GM18502 (cell line): ENCODE data around the gene SNRNP200.
"Not testable (repeated sequence)": the region's sequence is repeated elsewhere in the genome, so short reads cannot be mapped to it uniquely, and the experiment has no call there.

Experiments
- ATAC-seq: cut with Tn5 transposase; IDR thresholded peaks from one replicate; pipeline ENCODE4 v1.9.1; 2021; ENCODE audit warnings: mild to moderate bottlenecking; ENCODE audit not compliant: unreplicated experiment, poor library complexity

SNRNP200 gene

DNA sequence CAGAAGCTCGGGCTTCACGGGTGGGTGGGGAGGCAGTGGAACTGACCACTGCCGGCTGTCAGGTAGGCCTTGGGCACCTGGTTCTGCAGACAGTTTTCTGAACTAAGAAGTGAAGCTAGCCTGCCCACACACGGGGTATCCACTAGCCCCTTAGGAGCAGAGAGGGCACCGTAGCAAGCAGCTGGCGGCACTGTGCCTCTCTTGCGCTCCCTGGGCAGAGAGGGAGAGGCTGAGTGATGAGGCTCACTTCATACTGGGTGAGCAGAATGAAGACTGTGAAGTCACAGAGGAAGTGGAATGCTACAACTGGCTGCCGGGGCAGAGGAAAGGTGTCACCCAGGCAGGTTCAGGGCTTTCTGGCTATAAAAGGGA lies 20.5 kb upstream of the SNRNP200 start:
- ATAC-seq = no peak

GRCh38 chr2:96325041-96325883 lies 19.9 kb upstream of the SNRNP200 start, which contains the start of gene ITPRIPL1:
ITPRIPL1 (plus strand) TSS chr2:96325317; CDS start chr2:96325840, 523 bp downstream.
- no peak for ATAC-seq

GRCh38 chr2:96324721-96325040 lies 19.3 kb upstream of the SNRNP200 start:
- no peak for ATAC-seq

- ATAC-seq = no peak
These were observed 18.5 kb upstream of the SNRNP200 start for GRCh38 chr2:96323849-96324248.

DNA sequence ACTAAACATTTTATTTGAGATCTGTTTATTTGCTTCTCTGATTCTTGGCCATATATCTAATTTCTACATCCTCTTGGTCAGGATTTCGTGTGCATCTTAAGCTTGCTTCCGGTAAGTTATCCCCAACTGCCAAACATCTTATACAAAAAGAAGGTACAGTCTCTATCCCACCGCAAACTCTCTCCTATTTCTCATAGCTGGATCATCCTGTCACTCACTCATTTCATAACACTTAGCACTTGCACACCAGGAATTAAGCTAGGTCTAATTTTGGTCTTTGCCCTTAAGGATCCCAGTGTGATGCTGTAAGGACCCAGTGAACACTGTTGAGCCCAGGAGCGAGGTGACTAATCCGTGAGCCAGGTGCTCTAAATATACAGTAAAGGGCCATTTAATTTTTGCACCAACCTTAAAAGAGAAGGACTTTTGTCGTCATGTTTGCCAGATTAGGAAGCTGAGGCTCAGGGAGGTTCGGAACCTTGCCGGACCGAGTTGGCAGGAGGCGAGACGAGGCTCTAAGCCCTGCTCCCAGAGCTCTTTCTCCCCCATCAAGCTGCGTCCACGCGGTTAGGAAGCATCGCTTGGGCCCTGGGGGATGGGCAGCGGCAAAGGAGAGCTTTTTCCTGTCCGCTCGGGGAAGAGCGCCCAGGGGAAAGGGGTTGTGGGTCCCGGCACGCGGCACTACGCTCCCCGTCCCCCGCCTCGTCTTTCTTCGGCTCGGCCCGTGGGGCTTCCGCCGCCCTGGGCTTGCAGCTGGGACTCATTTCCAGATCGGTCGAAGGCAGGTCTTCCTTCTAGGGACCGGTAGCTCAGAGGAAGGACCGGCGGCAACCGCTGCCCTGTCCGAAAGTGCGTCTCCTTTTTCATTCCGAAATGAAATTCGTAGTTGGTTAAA lies 15.6 kb upstream of the SNRNP200 start:
- ATAC-seq = peak; percentile 36

GRCh38 chr2:96320326-96320725 lies 15.0 kb upstream of the SNRNP200 start:
- ATAC-seq = no peak

DNA sequence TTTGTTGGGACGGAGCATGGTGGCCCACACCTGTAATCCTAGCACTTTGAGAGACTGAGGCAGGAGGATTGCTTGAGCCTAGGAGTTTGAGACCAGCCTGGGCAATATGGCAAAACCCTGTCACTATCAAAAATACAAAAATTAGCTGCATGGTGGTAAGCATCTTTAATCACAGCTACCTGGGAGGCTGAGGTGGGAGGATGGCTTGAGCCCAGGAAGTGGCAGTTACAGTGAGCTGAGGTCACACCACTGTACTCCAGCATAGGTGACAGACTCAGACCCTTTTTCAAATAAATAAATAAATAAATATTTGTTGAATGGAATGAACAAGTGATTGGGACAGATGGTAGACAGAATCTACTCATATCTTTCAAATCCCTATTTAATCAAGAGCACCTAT lies 14.1 kb upstream of the SNRNP200 start:
- ATAC-seq = no peak

DNA sequence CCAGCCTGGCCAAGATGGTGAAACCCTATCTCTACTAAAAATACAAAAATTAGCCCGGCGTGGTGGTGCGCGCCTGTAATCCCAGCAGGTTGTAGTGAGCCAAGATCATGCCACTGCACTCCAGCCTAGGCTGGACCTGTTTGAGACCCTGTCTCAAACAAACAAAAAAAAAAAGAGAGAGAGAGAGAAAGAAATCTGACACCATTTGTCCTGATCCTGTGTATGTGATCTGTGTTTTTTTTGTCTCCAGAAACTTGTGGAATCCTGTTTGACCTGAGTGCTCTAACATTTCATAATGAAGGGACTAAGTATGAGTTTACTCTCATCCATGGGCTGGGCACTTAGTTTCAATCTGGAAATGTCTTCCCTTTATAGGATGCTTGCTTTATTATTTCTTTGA lies 13.4 kb upstream of the SNRNP200 start:
- ATAC-seq = no peak

- ATAC-seq = no peak
These were observed 12.2 kb upstream of the SNRNP200 start for GRCh38 chr2:96317584-96317997.

DNA sequence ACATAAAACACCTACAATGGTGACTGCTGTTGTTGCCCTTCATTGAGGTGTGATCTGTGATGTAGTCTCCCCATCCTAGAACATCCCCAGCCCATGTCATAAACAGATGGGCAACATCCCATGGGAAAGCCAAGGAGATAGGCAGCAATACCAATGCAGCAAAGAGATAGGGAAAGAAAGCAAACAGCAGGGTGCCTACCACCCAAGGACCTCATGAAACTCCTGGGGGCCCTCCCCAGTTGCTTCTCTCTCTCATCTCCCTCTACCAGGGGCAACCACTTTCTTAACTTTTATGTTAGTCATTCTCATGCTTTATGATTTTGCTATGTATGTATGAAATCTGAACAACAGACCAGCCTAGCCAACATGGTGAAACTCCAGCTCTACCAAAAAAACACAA lies 11.7 kb upstream of the SNRNP200 start:
- no peak for ATAC-seq

DNA sequence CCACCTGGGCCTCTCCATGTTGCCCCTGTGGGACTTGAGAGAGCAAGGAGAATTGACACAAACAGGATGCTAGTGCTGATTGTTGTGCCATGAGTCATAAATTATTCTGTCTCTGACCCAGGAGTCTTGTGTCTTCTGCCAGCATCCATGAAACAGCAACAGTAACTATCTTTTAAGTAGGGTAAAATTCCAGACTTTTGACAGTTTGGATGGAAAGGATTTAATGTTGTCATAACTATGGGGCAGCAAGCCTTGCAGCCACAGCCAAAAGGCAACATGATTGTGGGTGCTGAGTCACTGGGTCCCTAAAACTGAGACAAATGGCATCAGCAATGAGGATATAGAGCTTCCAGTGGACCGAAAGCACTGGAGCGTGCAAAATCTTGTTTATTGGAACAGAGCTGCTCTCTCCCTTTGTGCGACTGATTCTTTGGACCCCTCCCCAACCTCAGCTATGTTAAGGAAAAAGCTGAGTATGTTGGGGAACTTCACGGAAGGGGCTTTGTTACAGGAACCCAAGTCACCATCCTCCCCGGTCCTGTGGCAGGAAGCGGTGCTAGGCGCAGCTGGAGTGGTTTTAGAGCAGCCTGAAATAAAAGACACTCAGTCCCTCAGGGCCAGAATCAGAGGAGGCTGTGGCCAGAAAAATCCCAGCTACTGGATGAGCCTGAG lies 10.2 kb upstream of the SNRNP200 start:
- ATAC-seq = no peak

DNA sequence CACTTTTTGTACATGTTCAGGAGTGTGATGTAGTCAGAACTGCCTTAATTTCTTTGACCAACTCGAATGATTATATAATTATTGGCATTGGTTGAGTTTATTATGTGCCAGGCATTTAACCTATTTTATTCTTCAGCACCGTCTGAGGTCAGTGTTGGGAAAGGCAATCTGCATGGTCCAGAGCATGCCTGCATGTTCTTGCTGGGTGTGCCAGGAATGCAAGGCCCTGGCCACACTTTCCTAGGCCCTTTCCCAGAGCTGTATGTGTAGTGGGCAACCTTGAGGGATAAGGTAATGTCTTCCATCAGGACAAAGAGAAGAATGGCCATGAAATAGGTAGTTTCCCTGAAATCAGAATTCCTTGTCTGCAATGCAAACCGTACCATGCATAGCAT lies 9.7 kb upstream of the SNRNP200 start:
- no peak for ATAC-seq

- no peak for ATAC-seq
These were observed 2.9 kb upstream of the SNRNP200 start for GRCh38 chr2:96308248-96308647.

DNA sequence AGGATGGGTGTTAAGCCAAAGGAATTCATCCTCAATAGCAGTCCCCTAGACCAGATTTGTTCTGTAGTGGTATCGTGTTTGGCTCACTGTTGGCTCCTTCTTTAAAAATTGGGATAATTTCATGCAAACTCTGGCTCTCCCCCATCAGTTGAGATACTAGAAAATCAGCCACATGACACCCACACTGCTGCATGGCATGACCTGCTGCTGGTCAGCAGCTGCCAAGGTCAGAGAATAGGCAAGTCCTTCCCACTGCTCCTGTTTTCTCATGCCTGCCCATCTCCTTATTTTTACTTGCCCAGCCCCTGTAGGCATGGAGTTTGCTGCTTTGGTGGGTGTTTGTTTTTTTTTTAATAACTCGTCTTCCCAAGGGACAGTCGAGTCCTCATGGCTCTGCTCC lies 1.0 kb upstream of the SNRNP200 start:
- ATAC-seq = no peak

- no peak for ATAC-seq
These were observed 598 bp upstream of the SNRNP200 start for GRCh38 chr2:96305979-96306308.

- no peak for ATAC-seq
These were observed 740 bp downstream of the SNRNP200 start for GRCh38 chr2:96304606-96305005.

GRCh38 chr2:96301865-96302264 lies 3.5 kb downstream of the SNRNP200 start:
- no peak for ATAC-seq

GRCh38 chr2:96296925-96297324 lies 8.4 kb downstream of the SNRNP200 start:
- no peak for ATAC-seq

- not testable (repeated sequence) for ATAC-seq
These were observed 11.1 kb downstream of the SNRNP200 start for GRCh38 chr2:96294271-96294670.

DNA sequence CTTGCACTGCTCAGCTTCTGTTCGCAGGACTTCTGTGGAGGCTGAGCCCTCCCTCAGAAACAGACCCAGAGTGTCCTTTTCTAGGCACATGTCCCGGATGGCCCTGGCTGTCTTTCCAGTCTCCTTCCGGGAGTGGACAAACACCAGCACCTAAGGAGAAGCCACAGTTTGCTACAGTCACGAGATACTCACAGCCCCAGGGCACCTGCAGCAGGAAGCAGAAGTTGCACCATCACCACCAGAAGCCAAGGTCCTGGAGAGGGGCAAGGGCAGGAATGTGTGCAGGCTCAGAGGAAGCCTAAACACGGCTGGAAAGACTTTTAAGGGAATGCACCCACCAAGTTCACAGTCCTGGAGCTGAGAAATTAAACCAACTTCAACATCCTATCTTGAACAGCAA lies 13.6 kb downstream of the SNRNP200 start:
- ATAC-seq = no peak

GRCh38 chr2:96287273-96287856 lies 18.0 kb downstream of the SNRNP200 start:
- ATAC-seq = no peak
